WTC11 (cell line): ENCODE data around the gene NGB. TPM values are rescaled to one million over a fixed set of nuclear protein-coding genes. Genes with fewer than 3 reads are reported as not detected.

Experiments used
- ATAC-seq: fragments of 200-7000 bp; cut with Tn5 transposase; 2 replicates; pipeline ENCODE4 v1.10.0; 2021; ENCODE audit warnings: mild to moderate bottlenecking, moderate library complexity
- CTCF ChIA-PET: fragments of 300-600 bp; sonication (Branson Sonifier 250); formaldehyde crosslinking; loops from one replicate; lab custom pipeline; 2021; ENCODE audit warnings: antibody characterized with exemption; lab: Charles Lee
- POLR2A ChIA-PET: fragments of 350-600 bp; sonication (Branson Sonifier 250); formaldehyde crosslinking; loops from one replicate; lab custom pipeline; 2021; ENCODE audit warnings: antibody characterized with exemption; lab: Charles Lee
- DNase-seq: peaks from one replicate; pipeline ENCODE4 v3.0.0; 2021; ENCODE audit warnings: low spot score
- H3K27ac Mint-ChIP-seq: 2 replicates; pipeline ENCODE4 v1.8.0; 2021; ENCODE audit warnings: mixed read lengths
- H3K27me3 Mint-ChIP-seq: 2 replicates; pipeline ENCODE4 v1.8.0; 2021; ENCODE audit warnings: low read depth, mild to moderate bottlenecking, moderate library complexity, mixed read lengths
- H3K36me3 Mint-ChIP-seq: 2 replicates; pipeline ENCODE4 v1.8.0; 2021; ENCODE audit warnings: mixed read lengths
- H3K4me1 Mint-ChIP-seq: 2 replicates; pipeline ENCODE4 v1.8.0; 2022; ENCODE audit warnings: mixed read lengths
- H3K4me3 Mint-ChIP-seq: 2 replicates; pipeline ENCODE4 v1.8.0; 2021; ENCODE audit warnings: mild to moderate bottlenecking, moderate library complexity, mixed read lengths
- H3K9me3 Mint-ChIP-seq: 2 replicates; pipeline ENCODE4 v1.8.0; 2021; ENCODE audit warnings: mixed read lengths
- ETV6 ChIP-seq: sonication (generic); formaldehyde crosslinking; IDR thresholded peaks from 2 replicates; pipeline ENCODE4 v1.8.1; 2022; ENCODE audit warnings: mild to moderate bottlenecking, missing genetic modification reagents
- JAZF1 ChIP-seq: fragments of 250-450 bp; sonication (Bioruptor Pico); IDR thresholded peaks from 2 replicates; pipeline ENCODE4 v1.9.0; 2021; ENCODE audit warnings: moderate library complexity, mild to moderate bottlenecking, inconsistent platforms
- KAT7 ChIP-seq: sonication (generic); formaldehyde crosslinking; IDR thresholded peaks from 2 replicates; pipeline ENCODE4 v1.8.1; 2023; ENCODE audit warnings: missing genetic modification reagents, mild to moderate bottlenecking, borderline replicate concordance
- MXD4 ChIP-seq: fragments of 250-450 bp; sonication (Bioruptor Pico); IDR thresholded peaks from 2 replicates; pipeline ENCODE4 v1.8.0; 2021; ENCODE audit warnings: mild to moderate bottlenecking, moderate library complexity, borderline replicate concordance
- MYBL2 ChIP-seq: sonication (generic); formaldehyde crosslinking; IDR thresholded peaks from 2 replicates; pipeline ENCODE4 v1.8.1; 2023; ENCODE audit warnings: mild to moderate bottlenecking, moderate library complexity, missing genetic modification reagents
- NFE2L1 ChIP-seq: sonication (generic); formaldehyde crosslinking; IDR thresholded peaks from 2 replicates; pipeline ENCODE4 v1.8.1; 2023; ENCODE audit warnings: missing genetic modification reagents
- NR1H2 ChIP-seq: sonication (generic); formaldehyde crosslinking; IDR thresholded peaks from 2 replicates; pipeline ENCODE4 v1.9.0; 2021; ENCODE audit warnings: mild to moderate bottlenecking, moderate library complexity, missing genetic modification reagents
- PRRX2 ChIP-seq: fragments of 250-450 bp; sonication (Bioruptor Pico); IDR thresholded peaks from 2 replicates; pipeline ENCODE4 v1.8.0; 2021; ENCODE audit warnings: mild to moderate bottlenecking
- RELA ChIP-seq: sonication (generic); formaldehyde crosslinking; IDR thresholded peaks from 2 replicates; pipeline ENCODE4 v1.8.1; 2022; ENCODE audit warnings: missing genetic modification reagents, mild to moderate bottlenecking, borderline replicate concordance
- SOX15 ChIP-seq: fragments of 250-450 bp; sonication (Bioruptor Pico); IDR thresholded peaks from 2 replicates; pipeline ENCODE4 v1.9.0; 2021; ENCODE audit warnings: mild to moderate bottlenecking
- STAT6 ChIP-seq: sonication (generic); formaldehyde crosslinking; conservative IDR thresholded peaks from 2 replicates; pipeline ENCODE4 v1.8.1; 2023; ENCODE audit warnings: mild to moderate bottlenecking, low read depth, missing genetic modification reagents, moderate library complexity
- TEAD1 ChIP-seq: sonication (generic); formaldehyde crosslinking; IDR thresholded peaks from 2 replicates; pipeline ENCODE4 v1.8.0; 2022; ENCODE audit warnings: mild to moderate bottlenecking, missing genetic modification reagents
- USF1 ChIP-seq: sonication (generic); formaldehyde crosslinking; IDR thresholded peaks from 2 replicates; pipeline ENCODE4 v1.8.0; 2022; ENCODE audit warnings: mild to moderate bottlenecking, missing genetic modification reagents
- ZNF232 ChIP-seq: sonication (generic); formaldehyde crosslinking; IDR thresholded peaks from 2 replicates; pipeline ENCODE4 v1.8.0; 2022; ENCODE audit warnings: mild to moderate bottlenecking, missing genetic modification reagents
- ZNF396 ChIP-seq: fragments of 250-450 bp; sonication (Bioruptor Pico); IDR thresholded peaks from 2 replicates; pipeline ENCODE4 v1.8.0; 2021; ENCODE audit warnings: mild to moderate bottlenecking, moderate library complexity, borderline replicate concordance
- ZNF532 ChIP-seq: fragments of 250-450 bp; sonication (Bioruptor Pico); IDR thresholded peaks from 2 replicates; pipeline ENCODE4 v1.9.0; 2021; ENCODE audit warnings: mild to moderate bottlenecking, borderline replicate concordance
- total RNA-seq: library from RNA; stranded (reverse); gene quantifications from 3 replicates; pipeline ENCODE4 v1.2.3, GENCODE V29; 2021
- TF ChIP-seq, protein P1 (sequence below): fragments of 250-450 bp; sonication (Bioruptor Pico); IDR thresholded peaks from 2 replicates; pipeline ENCODE4 v1.9.0; 2021; ENCODE audit warnings: moderate library complexity, mild to moderate bottlenecking, inconsistent platforms, borderline replicate concordance
- TF ChIP-seq, protein P2 (sequence below): sonication (generic); formaldehyde crosslinking; IDR thresholded peaks from 2 replicates; pipeline ENCODE4 v1.8.1; 2023; ENCODE audit warnings: mild to moderate bottlenecking, missing genetic modification reagents
- TF ChIP-seq, protein P3 (sequence below): sonication (generic); formaldehyde crosslinking; IDR thresholded peaks from 2 replicates; pipeline ENCODE4 v1.8.1; 2022; ENCODE audit warnings: low read depth, mild to moderate bottlenecking, moderate library complexity, missing genetic modification reagents, borderline replicate concordance
- TF ChIP-seq, protein P4 (sequence below): fragments of 250-450 bp; sonication (Bioruptor Pico); conservative IDR thresholded peaks from 2 replicates; pipeline ENCODE4 v1.9.0; 2021; ENCODE audit warnings: mild to moderate bottlenecking

The NGB gene
- total RNA-seq, 1 experiment from 2014 or later, result 0.33 TPM

DNA sequence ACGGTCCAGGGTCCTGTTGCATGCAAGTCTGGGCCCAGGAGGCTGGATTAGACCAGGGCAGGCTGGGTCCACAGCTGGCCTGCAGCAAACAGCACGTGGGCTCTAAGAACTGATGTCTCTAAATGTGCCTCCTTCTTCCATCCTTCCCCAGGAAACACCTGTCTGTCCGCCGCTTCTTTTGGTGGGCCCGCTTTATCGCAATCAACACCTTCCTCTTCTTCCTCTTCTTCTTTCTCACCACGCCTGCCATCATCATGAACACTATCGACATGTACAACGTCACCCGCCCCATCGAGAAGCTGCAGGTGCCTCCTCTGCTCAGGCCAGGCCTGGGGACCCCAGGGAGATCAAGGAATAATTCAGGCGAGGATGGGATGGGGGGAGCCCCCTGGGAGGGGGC, 28.3 kb downstream of the NGB start:
- DNase-seq, result no peak
- Mint-ChIP-seq H3K27me3 (no peaks in the 10 kb centered on the region), H3K9me3 (no peaks in the 10 kb centered on the region), H3K4me1 (no peaks in the 10 kb centered on the region), H3K4me3 (no peak overlapping the region), H3K36me3 (no peaks in the 10 kb centered on the region), H3K27ac (no peak overlapping the region)
- ChIA-PET POLR2A (no interaction called here), CTCF (no interaction called here)
- no peak for ATAC-seq
- TF ChIP-seq KAT7 (CRISPR knock-in tag) (no peak), NFE2L1 (no peak), SOX15 (no peak), TEAD1 (CRISPR knock-in tag) (no peak), MXD4 (CRISPR knock-in tag) (no peak), ZNF232 (CRISPR knock-in tag) (no peak), NR1H2 (no peak), USF1 (CRISPR knock-in tag) (no peak), MYBL2 (no peak), ETV6 (no peak), ZNF396 (CRISPR knock-in tag) (no peak), RELA (CRISPR knock-in tag) (no peak), PRRX2 (no peak)
- TF ChIP-seq, protein P1, sequence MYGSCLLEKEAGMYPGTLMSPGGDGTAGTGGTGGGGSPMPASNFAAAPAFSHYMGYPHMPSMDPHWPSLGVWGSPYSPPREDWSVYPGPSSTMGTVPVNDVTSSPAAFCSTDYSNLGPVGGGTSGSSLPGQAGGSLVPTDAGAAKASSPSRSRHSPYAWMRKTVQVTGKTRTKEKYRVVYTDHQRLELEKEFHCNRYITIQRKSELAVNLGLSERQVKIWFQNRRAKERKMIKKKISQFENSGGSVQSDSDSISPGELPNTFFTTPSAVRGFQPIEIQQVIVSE (CRISPR knock-in tag), result no peak
- TF ChIP-seq, protein P2, sequence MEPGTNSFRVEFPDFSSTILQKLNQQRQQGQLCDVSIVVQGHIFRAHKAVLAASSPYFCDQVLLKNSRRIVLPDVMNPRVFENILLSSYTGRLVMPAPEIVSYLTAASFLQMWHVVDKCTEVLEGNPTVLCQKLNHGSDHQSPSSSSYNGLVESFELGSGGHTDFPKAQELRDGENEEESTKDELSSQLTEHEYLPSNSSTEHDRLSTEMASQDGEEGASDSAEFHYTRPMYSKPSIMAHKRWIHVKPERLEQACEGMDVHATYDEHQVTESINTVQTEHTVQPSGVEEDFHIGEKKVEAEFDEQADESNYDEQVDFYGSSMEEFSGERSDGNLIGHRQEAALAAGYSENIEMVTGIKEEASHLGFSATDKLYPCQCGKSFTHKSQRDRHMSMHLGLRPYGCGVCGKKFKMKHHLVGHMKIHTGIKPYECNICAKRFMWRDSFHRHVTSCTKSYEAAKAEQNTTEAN (CRISPR knock-in tag), result no peak
- TF ChIP-seq, protein P3, sequence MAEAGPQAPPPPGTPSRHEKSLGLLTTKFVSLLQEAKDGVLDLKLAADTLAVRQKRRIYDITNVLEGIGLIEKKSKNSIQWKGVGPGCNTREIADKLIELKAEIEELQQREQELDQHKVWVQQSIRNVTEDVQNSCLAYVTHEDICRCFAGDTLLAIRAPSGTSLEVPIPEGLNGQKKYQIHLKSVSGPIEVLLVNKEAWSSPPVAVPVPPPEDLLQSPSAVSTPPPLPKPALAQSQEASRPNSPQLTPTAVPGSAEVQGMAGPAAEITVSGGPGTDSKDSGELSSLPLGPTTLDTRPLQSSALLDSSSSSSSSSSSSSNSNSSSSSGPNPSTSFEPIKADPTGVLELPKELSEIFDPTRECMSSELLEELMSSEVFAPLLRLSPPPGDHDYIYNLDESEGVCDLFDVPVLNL (CRISPR knock-in tag), result no peak
- TF ChIP-seq, protein P4, sequence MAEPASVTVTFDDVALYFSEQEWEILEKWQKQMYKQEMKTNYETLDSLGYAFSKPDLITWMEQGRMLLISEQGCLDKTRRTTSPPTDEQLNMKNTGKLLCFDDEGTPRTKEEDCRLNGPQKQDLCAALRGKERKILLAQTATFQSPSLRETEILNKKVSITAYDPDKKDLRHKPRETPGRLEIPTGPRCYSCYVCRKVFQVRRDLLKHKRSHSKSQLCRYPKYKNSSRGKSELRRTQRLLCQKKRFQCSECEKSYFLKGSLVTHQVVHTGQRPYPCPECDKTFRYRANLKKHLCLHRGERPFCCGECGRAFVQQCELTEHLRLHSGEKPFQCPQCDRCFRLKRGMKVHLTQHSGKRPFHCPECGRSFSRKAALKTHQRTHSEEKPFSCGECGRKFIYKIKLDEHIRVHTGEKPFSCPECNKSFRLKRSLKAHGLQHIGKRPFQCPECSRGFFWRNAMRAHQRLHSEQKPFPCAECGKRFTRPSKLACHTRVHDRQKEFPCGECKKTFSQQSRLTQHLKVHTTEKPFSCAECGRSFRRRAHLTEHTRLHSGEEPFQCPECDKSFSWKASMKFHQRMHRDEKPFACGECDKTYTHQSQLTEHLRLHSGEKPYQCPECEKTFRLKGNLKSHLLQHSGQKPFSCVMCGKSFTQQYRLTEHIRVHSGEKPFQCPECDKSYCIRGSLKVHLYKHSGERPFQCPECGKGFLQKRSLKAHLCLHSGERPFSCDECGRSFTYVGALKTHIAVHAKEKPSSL (CRISPR knock-in tag), result no peak

DNA sequence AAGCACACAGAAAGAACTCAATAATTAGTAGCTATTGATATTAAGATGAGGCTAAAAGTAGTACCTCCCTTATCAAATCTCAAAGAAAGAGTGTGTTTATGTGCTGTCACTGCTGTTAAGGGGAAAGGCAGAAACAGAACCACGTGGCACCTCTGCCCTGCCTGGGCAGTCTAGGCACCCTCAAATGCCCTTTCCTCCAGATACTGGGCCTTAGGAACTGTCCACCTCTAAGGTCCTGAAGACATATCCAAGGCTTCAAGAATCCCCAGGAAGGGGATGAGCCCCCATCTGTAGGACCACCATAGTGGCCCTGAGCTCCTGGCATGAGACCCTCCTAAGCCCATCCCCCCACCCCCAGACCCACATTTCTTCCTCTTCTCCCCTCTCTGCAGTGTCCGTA, 29.1 kb downstream of the NGB start:
- ATAC-seq, result no peak
- no peaks in the 10 kb centered on the region for H3K36me3 Mint-ChIP-seq
- TF ChIP-seq JAZF1 (CRISPR knock-in tag), result no peak
- TF ChIP-seq ZNF532, result no peak
- TF ChIP-seq, protein P4 (CRISPR knock-in tag), result no peak
- TF ChIP-seq STAT6 (CRISPR knock-in tag), result no peak

More for the DNA sequence above, 29.1 kb downstream of the NGB start:
- no peak overlapping the region for H3K4me3 Mint-ChIP-seq
- no peak for DNase-seq
- CTCF ChIA-PET, result no interaction called here
- POLR2A ChIA-PET, result interaction anchor here (1.0 kb wide), 1 partner anchor 8 kb away, joined by 4 read pairs; no protein-coding TSS in a partner anchor
- no peaks in the 10 kb centered on the region for H3K4me1 Mint-ChIP-seq
- H3K27me3 Mint-ChIP-seq, result no peaks in the 10 kb centered on the region
- no peaks in the 10 kb centered on the region for H3K9me3 Mint-ChIP-seq
- H3K27ac Mint-ChIP-seq, result no peak overlapping the region
